Measurements from ENCODE around the gene SCPEP1.
"Not testable (repeated sequence)": the region's sequence is repeated elsewhere in the genome, so short reads cannot be mapped to it uniquely, and the experiment has no call there.

The SCPEP1 gene

DNA sequence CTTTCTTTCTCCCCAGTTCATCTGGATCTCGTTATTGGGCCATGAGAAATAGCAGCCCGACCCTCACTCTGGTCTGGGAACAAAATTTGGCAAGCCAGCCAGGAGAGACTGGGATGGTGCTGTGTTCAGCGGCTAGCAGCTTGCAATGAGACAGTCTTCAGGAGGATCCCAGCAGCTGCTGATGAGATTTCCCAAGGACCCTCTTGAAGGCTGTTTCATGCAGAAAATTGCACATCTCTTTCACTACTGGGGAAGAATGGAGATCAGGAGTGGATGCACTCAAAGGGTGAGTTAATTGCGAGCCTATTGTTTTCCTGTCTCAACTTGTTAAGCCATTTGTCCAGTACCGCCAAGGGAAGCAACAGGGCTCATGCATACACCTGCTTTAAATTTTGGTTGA is 11.6 kb upstream of the SCPEP1 start:
- DNase-seq: peak; percentile 100

DNA sequence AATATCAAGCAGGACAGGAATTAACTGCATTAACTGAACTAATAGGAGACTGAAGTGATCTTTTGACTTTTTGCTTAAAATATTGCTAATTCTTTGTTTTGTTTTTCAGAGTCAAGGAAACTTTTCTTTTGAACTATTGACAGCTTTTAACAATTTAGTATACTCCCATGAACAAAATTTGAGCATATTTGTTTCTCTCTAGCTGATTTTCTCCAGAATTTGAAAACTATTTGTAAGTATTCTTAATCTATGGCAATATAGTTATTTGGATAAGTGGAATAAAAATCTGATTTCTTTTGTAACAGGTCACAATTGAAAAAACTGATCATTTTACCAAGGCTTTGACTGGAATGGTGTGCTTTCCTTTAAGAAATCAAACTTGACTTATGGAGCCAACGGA is 7.0 kb upstream of the SCPEP1 start:
- no peak for DNase-seq

DNA sequence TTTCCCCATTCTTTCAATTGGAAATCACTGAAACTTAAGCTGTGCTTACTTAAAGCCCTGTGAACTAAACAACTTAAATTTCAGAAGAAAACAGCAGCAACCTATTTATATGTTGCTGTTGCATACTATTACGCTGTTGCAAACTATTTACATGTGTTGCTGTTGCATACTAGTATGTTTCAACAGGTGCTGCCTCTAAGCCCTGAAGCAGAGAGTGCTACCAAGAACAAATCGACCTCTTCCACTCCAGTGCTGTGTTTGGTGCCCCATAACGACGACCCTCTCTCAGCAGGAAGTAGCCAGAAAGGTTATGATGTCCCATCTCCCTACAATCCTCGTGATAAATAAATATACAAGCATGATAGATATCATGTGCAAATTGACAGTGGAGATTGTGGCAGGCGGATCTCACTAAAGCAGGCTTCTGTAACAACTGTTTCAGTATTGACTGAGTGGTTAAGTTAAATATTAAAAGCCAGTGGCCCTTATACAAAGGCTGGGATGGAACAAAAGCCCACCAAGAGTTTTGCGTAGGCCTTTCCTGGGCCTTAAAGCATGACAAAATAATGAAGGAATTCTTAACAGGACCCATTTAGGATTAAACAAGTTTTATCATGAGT is 5.7 kb upstream of the SCPEP1 start:
- no peak for DNase-seq

DNA sequence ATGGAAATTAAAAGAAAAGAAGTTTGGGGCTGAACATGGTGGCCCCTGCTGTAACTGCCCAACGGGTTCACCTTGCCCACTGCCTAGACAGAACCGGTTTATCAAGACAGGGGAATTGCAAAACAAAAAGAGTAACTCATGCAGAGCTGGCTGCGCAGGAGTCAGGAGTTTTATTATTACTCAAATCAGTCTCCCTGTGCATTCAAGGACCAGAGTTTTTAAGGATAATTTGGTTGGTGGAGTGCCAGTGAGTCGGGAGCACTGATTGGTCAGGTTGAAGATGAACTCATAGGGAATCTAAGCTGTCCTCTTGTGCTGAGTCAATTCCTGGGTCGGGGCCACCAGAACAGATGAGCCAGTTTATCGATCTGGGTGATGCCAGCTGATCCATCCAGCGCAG is 4.4 kb upstream of the SCPEP1 start:
- no peak for DNase-seq

DNA sequence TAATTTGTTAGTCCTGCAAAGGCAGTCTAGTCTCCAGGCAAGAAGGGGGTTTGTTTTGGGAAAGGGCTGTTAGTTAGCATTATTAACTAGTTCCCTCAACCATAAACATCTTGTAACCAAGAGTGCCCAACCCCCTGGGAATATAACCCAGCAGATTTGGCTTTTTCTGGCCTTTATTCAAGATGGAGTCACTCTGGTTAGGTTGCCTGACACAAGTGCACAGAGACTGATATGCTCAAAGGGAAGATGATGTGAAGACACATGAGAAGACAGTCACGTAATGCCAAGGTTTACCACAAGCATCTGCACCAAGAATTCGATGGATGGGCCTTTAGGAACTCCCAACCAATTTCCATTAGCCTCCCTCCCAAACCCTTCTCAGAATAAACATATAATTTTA is 3.9 kb upstream of the SCPEP1 start:
- DNase-seq: no peak

DNA sequence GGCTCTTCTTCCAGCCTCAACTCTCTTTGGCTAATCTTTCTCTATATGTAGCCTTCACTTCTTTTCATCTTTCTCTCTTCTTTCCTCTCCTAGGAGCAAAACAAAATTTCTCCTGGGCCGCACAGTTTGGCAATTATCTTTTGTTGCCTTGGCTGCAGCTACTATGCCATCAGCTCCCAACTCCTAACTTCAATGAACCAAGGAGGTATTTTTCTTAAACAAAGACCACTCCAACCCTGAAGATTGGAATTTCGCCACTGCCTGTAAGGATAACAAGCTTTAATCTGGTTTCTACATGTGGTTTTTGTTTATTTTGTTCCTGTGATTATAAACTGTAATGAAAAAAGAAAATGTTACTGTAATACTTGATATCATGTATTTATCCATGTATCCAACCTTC is 2.3 kb upstream of the SCPEP1 start:
- DNase-seq: no peak

DNA sequence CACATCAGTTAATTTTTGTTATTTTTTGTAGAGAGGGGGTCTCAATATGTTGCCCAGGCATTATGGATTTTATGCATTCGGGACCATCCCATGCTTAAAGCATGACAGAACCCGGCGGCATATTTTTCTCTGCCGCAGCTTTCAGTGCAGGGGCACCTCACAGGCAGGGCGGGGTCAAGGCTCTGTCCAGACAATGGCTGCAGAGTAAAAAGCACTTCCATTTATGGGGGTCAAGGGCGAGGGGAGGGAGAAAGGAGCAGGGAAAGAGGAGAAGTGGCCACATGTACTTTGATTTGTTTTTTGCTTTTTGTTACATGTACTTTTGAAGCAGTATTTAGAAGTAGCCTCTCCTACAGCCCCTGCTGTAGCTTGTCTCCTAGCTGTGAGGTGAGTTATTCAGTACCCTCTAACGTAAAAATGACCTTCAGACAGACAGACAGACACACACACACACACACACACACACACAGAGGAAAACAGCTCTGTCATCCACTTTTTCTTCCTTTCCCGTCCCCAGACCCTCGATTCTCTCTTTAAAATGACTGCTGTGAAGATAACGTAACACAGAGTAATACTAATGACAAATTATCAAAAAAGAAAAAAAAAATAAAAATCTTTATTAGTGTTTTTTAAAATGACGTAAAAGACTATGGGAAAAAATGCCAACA is 856 bp upstream of the SCPEP1 start:
- DNase-seq: no peak

DNA sequence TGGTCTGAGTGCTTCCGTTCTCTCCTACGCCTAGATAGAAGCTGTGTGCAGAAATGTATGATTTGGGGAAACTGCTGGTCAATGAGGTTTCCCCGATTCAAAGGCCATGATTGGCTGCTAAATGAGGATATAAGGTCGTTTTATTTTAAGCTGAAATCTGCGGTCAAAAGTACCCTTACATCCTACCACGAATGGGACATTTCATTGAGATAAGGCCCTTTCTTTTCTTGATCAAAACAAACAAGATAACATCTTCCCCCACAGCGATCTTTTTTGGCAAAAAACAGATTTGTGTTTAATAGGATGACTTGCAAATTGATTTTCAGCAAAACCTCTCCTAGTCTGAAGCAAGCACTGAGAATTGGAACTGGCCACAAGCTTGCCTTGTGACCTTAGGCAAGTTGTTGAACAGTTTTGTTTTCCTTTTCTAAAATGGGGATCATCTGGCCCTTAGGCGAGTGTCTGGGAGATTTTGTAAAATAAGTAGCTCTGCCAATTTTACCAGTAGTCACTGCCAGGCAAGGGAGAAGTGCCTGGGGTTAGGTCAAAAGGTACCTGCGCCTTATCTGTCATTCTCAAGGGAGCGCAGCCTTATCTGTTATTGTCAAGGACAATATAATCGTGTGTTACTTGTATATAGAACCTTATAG is 635 bp downstream of the SCPEP1 start:
- no peak for DNase-seq

DNA sequence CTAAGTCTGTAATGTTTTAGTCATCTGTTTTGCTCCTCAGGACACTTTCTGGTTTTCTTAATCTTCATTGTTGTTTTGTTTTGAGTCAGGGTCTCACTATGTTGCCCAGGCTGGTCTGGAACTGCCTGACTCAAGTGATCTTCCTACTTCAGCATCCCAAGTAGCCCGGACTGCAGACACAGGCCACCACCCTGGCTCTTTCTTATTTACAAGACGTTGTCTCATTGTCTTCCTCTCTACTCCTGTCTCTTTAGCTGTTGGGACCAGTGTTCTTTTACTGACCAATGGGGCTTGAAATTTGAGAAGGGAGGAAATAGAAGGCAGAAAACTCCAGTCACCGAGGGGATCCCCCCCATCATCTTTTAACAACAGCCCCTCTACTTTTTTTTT is 1.2 kb downstream of the SCPEP1 start:
- DNase-seq: no peak

DNA sequence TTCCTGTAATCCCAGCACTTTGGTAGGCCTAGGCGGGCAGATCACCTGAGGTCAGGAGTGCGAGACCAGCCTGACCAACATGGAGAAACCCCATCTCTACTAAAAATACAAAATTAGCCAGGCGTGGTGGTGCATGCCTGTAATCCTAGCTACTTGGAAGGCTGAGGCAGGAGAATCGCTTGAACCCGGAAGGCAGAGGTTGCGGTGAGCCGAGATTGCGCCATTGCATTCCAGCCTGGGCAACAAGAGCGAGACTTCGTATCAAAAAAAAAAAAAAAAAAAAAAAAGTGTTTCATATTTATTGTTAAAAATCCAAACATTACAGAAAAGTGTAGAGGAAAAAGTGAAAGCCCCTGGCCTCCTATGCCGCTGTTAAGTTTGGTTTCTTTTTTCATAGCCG is 2.6 kb downstream of the SCPEP1 start:
- not testable (repeated sequence) for DNase-seq

DNA sequence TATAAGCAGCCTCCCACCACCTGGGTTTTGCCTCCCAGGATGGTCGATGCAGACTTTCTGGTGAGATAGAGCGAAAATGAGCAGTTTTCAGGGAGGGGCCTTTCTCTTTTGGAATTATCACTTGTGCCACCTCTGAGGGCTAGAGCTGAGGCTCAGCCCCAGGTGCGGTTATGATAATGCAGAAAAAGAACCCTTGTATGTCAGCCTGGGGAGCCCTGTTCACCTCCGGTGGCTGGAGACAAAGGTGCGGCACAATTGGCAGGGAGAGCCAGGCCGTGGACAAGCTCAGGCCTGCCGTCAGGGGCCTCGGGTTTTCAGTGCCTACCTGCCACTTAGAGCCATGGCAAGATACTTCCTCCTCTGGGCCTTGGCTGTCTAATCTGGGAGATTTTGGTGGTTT is 4.4 kb downstream of the SCPEP1 start:
- DNase-seq: peak; percentile 39

DNA sequence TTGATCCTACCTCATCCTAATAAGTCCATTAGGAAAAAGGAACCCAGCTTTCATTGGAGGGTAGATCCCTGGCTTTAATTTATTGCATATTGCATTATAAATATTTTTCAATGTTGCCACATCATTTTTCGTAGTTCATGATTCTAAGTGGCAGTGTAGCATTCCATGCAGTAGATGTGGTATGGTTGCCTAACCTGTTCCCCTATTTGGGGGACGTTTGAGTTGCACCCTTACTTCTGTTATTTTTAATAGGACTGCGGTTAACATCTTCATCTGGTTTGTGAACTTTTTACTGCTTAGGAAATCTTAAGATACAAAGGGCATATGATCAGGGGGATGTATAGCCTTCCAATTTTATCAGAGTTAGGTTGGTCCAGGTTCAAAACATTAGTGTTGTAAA is 5.4 kb downstream of the SCPEP1 start:
- DNase-seq: no peak

DNA sequence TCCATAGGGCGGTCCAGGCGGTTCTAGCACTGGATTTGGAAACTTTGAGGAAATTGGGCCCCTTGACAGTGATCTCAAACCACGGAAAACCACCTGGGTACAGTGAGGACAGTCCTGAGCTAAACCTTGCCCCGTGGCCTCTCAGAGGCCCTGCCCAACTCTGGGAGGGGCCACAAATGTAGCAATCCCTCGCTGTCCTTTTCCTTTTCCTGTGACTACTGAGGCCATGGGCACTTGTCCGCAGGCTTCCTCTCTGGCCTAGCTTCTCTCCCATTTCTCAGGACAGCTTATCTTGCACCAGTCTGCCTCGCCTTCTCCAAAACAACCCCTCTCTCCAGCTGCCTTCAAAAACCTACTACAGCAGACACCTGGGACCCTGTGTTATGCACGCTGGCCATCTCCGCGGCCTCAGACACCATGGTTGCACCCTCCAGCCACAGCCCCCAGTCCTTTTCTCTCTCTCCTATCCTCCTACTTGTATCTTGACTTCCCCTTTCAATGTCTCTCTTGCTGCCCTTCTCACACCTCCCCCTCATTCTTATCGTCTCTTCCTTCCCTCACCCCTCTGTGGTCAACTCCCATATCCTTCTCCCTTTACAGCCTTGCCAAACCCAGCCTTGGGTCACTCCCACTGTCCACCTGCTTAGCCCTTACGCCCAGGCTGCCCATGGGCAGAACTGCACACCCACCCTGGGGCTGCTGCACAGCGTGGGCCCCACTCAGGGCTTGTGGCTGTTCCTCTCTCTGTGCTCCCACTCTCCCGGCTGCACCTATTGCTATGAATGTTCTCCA is 7.6 kb downstream of the SCPEP1 start:
- no peak for DNase-seq

DNA sequence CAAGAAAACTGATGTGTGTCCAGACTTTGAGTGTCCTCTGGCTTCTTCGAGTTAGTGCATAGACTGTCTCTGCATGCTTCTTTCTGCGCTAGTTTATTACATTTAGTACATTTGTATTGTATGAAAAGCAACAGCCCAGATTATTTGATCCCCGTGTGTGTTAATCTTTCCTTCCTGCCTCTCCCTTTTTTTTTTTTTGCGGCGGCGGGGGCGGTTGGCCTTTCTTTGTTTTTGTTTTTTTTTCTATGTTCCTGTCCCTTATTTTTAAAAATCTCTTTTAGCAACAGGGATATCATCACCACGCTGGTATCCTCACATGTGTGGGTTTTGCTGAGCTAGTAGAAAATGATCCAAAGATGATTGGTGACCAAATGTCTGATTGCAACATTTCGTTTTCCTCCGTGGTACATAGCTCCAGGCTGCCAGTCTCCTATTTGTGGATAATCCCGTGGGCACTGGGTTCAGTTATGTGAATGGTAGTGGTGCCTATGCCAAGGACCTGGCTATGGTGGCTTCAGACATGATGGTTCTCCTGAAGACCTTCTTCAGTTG is 9.4 kb downstream of the SCPEP1 start:
- no peak for DNase-seq

DNA sequence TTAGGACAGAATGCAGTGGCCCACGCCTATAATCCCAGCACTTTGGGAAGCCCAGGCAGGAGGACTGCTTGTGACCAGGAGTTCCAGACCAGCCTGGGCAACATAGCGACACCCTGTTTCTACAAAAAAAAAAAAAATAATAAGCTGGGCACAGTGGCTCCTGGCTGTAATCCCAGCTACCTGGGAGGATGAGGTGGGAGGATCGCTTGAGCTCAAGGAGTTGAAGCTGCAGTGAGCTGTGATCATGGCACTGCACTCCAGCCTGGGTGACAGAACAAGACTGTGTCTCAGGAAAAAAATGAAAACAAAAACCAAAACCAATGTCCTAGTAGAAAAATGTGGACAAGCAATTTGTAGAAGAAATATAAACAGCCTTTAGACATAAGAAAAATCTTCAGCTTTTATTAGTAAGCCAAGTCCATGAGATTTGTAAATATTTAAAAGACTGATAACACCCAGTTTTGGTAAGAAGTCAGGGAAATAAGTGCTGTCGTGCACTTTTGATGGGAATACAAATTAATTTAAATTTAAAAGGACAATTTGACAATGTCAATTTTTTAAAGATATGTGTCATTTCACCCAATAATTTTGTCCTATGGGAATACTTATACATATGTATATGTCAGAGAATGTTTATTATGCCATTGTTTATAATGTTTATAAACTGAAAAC is 11.1 kb downstream of the SCPEP1 start:
- DNase-seq: no peak

DNA sequence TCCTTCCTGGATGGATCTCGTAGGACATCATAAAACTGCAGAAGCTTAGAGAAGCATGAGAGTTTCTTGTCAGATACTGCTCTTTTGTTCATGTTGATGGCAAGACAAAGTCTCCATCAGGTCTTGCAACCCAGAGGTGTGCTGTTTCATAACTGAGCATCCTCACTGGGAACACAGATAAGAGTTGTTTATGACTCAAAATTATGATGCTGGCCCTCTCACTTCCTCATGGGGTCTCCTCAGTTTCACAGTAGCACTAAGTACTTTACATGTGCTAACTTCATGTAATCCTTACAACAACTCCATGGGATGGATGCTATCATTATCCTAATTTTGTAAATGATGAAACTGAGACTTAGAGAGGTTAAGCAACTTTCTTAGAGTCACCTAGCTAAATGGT is 14.4 kb downstream of the SCPEP1 start:
- no peak for DNase-seq

DNA sequence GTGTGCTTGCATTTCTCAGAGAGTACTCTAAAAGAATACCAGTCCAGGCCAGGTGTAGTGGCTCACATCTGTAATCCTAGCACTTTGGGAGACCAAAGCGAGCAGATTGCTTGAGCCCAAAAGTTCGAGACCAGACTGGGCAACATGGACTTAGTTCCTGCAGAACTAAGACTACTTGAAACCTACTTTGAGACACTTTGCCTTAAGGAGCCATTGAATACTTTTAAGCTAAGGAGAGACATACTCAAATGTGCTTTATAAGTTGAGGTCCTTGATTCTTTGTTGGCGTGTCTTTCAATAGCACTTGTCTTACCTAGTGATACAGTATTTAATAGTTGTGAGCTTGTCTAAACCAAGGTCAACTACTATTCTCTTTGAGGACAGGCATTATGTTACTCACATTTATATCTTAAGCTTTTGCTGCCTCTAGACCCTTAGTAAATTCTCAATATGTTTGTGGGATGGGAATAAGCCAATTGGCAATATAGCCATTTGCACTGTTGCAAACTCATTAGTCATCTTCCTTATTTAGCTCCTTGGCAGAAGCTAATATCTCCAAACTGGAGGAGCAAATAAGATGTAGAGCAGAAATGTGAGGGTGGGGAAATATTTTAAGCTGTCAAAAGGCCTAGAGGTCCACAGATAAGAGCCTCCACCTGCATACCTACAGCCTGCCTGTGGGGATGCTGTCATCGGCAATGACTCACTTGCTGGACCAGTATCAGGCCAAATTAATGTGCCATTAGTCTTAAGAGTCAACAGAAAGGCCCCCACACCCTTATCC is 16.3 kb downstream of the SCPEP1 start:
- DNase-seq: no peak

DNA sequence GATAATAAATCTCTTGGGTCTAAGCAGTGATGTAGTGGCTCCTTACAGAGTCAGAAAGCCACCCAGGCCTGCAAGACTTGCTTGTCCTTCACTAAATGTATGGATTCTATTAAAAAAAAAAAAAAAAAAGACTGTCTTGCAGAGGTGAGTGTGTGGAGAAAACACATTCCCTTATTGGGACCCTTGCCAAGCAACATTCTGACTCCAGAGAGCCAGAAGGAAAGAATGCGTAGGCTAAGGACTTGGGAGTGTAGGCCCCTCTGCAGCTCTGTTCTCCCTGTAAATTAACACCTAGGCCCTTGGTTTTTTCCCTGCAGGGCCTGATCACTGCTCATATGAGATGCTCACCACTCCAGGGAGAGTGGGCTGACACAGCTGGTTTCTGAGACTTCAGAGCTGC is 17.8 kb downstream of the SCPEP1 start:
- no peak for DNase-seq

DNA sequence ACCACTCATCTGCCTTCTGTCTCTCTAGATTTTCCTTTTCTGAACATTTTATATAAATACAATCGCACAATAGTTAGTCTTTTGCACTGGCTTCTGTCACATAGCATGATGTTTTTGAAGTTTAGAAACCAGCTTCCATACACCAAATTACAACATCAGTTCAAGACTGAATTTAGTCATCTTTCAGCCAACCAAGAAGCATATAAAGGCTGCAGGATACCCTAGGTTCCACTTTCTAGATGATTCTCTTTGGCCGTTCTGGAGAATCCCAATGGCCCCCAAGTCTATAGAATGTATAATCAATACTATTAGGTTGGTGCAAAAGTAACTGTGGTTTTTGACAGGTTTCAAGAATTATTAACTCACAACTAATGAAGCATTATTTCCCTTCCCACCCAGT is 19.4 kb downstream of the SCPEP1 start:
- no peak for DNase-seq

DNA sequence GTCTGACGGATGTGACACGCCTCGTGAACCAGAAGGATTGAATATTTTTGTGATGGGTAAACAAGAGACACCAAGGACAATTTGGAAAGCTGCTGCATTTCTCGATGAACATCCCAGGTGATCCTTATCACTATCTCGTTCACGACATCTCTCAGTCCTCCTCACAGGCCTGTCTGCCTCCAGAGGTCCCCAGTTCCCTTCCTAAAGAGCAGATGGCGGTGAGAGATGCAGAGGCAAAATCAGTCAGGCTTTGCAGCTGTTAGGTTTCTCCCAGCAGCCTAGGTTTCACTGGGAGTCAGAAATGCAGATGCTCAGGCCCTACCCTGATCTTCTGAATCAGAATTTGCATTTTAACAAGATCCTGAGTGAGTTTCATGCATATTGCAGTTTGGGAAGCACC is 23.6 kb downstream of the SCPEP1 start:
- DNase-seq: no peak

DNA sequence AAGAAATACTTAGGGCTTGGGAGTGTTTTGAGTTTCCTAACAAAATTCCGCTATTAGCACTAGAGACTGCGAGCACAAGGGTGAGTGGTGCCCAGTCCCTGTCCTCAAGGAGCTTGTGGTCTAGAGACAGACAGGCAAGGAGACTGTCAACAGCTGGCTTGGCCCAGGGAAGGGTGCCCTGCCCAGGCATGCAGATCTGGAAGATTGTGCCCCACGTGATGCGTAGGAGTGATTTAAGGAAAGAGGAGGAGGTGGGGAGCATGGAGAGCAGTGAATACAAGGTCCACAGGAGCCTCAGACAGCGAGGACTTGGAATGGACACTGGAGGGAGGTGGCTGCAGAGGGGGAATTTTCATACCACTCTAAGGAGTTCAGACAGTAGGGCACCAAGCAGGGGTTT is 25.0 kb downstream of the SCPEP1 start:
- no peak for DNase-seq

DNA sequence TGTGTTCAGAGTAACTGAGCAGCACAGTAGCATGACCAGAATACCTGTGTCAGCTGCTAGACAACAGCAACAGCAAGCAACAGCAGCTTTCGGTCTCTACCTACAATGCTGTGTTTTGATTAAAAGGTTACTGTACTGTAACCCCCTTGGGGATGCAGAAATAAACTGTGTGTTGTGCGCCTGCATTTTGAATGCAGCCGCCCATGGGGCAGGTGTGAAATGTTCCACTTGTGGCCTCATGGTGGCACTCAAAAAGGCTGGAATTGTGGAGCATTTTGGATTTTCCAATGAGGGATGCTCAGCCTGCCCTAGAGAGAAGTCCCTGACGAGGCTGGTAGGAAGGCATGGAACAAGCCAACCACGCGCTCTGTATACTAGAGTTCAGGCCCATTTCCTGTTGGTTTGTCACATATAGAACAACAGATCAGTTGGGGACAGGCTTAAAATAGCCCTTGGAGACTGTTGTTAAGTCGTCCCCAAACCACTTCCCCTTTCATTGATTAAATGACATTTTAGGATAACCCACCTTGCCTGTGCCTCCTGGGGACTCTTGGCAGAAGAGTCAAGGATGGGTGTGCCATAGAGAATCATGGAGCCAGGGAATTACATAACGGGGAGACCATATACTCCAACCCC is 27.1 kb downstream of the SCPEP1 start:
- DNase-seq: no peak

All from NCI-H1436 treated with DMSO at 0.1 percent for 48 hours (cell line).